ENCODE data around the gene DDX10.

Gene DDX10

GRCh38 chr11:108796551-108796950 is 131.7 kb downstream of the DDX10 start:
- no peak overlapping the region for H3K27ac ChIP-seq
- TF ChIP-seq CTCF (IDR thresholded peaks at IDR 0.05), result no peak
- no peak overlapping the region for H3K4me3 ChIP-seq
- DNase-seq (ENCODE audit: low spot score), result no peak

GRCh38 chr11:108797578-108798100 is 132.8 kb downstream of the DDX10 start:
- Histone ChIP-seq H3K4me3 (no peak overlapping the region), H3K27ac (no peak overlapping the region)
- no peak for TF ChIP-seq CTCF (IDR thresholded peaks at IDR 0.05)
- no peak for DNase-seq (ENCODE audit: low spot score)

GRCh38 chr11:108802492-108802891 is 137.6 kb downstream of the DDX10 start:
- H3K27ac ChIP-seq, result no peak overlapping the region
- TF ChIP-seq CTCF (IDR thresholded peaks at IDR 0.05), result no peak
- DNase-seq (ENCODE audit: low spot score), result no peak

GRCh38 chr11:108803776-108804175 is 138.9 kb downstream of the DDX10 start:
- no peak for TF ChIP-seq CTCF (IDR thresholded peaks at IDR 0.05)
- no peak overlapping the region for H3K27ac ChIP-seq
- DNase-seq (ENCODE audit: low spot score), result no peak

More at GRCh38 chr11:108802492-108802891, 137.6 kb downstream of the DDX10 start:
- no peak overlapping the region for H3K4me3 ChIP-seq

GRCh38 chr11:108804511-108804910 is 139.6 kb downstream of the DDX10 start:
- no peak overlapping the region for H3K4me3 ChIP-seq
- TF ChIP-seq CTCF (IDR thresholded peaks at IDR 0.05), result no peak
- no peak for DNase-seq (ENCODE audit: low spot score)

More at GRCh38 chr11:108803776-108804175, 138.9 kb downstream of the DDX10 start:
- H3K4me3 ChIP-seq, result no peak overlapping the region

GRCh38 chr11:108805030-108805429 is 140.2 kb downstream of the DDX10 start:
- TF ChIP-seq CTCF (IDR thresholded peaks at IDR 0.05), result no peak
- H3K27ac ChIP-seq, result no peak overlapping the region
- H3K4me3 ChIP-seq, result no peak overlapping the region
- no peak for DNase-seq (ENCODE audit: low spot score)

More at GRCh38 chr11:108804511-108804910, 139.6 kb downstream of the DDX10 start:
- no peak overlapping the region for H3K27ac ChIP-seq

- Histone ChIP-seq H3K27ac (no peak overlapping the region), H3K4me3 (no peak overlapping the region)
- no peak for DNase-seq (ENCODE audit: low spot score)
- no peak for TF ChIP-seq CTCF (IDR thresholded peaks at IDR 0.05)
These were observed 142.4 kb downstream of the DDX10 start for GRCh38 chr11:108807262-108807661.
